ENCODE data around the gene TIAM2.

GRCh38 chr6:155246825-155247224 lies 251.7 kb downstream of the TIAM2 start:
- TF ChIP-seq MYC (IDR thresholded peaks at IDR 0.05; ENCODE audit: low read depth, low read length), result no peak
- TF ChIP-seq MYC (CRISPR knock-in tag; IDR thresholded peaks at IDR 0.05; ENCODE audit: borderline replicate concordance, low read depth), result no peak
- no peak for TF ChIP-seq CEBPB (tag; IDR thresholded peaks at IDR 0.05)
- TF ChIP-seq POLR2A (conservative IDR thresholded peaks at IDR 0.05), result 0 out of 2 replicates have a peak, but pooled peaks have one; percentile 7
- TF ChIP-seq, protein P1, sequence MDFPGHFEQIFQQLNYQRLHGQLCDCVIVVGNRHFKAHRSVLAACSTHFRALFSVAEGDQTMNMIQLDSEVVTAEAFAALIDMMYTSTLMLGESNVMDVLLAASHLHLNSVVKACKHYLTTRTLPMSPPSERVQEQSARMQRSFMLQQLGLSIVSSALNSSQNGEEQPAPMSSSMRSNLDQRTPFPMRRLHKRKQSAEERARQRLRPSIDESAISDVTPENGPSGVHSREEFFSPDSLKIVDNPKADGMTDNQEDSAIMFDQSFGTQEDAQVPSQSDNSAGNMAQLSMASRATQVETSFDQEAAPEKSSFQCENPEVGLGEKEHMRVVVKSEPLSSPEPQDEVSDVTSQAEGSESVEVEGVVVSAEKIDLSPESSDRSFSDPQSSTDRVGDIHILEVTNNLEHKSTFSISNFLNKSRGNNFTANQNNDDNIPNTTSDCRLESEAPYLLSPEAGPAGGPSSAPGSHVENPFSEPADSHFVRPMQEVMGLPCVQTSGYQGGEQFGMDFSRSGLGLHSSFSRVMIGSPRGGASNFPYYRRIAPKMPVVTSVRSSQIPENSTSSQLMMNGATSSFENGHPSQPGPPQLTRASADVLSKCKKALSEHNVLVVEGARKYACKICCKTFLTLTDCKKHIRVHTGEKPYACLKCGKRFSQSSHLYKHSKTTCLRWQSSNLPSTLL (IDR thresholded peaks at IDR 0.05), result no peak
- no peak for TF ChIP-seq RAD21 (CRISPR knock-in tag; conservative IDR thresholded peaks at IDR 0.05 in 1 of 2, IDR thresholded peaks at IDR 0.05 in 1 of 2)
- no peak for TF ChIP-seq BHLHE40 (IDR thresholded peaks at IDR 0.05; ENCODE audit: low read length)

Data from K562 (cell line).